HEK293 (cell line): ENCODE results near the gene LRRC74A.

Experiments used
- SETDB1 ChIP-seq: IDR thresholded peaks from one replicate; pipeline ENCODE4 v1.6.1; 2017; ENCODE audit warnings: mild to moderate bottlenecking, low read length, moderate library complexity, mixed read lengths; ENCODE audit not compliant: insufficient read length
- TF ChIP-seq, protein P1 (sequence below): fragments of 450-650 bp; formaldehyde crosslinking; IDR thresholded peaks from 2 replicates; pipeline ENCODE4 v1.5.1; 2016; ENCODE audit warnings: missing biosample characterization, missing genetic modification characterization
- TF ChIP-seq, protein P2 (sequence below): fragments of 450-650 bp; formaldehyde crosslinking; IDR thresholded peaks from 2 replicates; pipeline ENCODE4 v1.5.1; 2016; ENCODE audit warnings: missing biosample characterization, missing genetic modification characterization
- TF ChIP-seq, protein P3 (sequence below): fragments of 450-650 bp; formaldehyde crosslinking; IDR thresholded peaks from 2 replicates; pipeline ENCODE4 v1.5.1; 2016; ENCODE audit warnings: missing biosample characterization, missing genetic modification characterization

DNA sequence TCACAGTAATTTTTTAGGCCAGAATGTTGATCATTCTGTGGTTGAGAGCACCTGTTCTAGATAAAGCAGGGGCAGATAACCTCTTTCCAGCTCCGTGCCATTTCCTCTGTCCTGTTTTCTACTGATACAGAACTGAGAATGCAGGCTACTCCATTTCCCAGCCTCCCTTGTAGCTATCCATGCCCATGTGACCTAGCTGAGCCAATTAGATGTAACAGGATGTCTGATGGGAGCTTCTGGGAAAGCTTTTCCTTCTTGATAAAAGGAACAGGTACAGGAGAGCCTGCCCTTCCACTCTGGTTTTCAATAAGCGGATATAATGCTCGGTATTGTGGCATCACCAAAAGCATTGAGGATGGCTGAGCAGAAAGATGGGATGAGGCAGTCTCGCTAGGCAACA lies 54.2 kb downstream of the LRRC74A start:
- TF ChIP-seq, protein P1, sequence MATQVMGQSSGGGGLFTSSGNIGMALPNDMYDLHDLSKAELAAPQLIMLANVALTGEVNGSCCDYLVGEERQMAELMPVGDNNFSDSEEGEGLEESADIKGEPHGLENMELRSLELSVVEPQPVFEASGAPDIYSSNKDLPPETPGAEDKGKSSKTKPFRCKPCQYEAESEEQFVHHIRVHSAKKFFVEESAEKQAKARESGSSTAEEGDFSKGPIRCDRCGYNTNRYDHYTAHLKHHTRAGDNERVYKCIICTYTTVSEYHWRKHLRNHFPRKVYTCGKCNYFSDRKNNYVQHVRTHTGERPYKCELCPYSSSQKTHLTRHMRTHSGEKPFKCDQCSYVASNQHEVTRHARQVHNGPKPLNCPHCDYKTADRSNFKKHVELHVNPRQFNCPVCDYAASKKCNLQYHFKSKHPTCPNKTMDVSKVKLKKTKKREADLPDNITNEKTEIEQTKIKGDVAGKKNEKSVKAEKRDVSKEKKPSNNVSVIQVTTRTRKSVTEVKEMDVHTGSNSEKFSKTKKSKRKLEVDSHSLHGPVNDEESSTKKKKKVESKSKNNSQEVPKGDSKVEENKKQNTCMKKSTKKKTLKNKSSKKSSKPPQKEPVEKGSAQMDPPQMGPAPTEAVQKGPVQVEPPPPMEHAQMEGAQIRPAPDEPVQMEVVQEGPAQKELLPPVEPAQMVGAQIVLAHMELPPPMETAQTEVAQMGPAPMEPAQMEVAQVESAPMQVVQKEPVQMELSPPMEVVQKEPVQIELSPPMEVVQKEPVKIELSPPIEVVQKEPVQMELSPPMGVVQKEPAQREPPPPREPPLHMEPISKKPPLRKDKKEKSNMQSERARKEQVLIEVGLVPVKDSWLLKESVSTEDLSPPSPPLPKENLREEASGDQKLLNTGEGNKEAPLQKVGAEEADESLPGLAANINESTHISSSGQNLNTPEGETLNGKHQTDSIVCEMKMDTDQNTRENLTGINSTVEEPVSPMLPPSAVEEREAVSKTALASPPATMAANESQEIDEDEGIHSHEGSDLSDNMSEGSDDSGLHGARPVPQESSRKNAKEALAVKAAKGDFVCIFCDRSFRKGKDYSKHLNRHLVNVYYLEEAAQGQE = no peak
- TF ChIP-seq, protein P2, sequence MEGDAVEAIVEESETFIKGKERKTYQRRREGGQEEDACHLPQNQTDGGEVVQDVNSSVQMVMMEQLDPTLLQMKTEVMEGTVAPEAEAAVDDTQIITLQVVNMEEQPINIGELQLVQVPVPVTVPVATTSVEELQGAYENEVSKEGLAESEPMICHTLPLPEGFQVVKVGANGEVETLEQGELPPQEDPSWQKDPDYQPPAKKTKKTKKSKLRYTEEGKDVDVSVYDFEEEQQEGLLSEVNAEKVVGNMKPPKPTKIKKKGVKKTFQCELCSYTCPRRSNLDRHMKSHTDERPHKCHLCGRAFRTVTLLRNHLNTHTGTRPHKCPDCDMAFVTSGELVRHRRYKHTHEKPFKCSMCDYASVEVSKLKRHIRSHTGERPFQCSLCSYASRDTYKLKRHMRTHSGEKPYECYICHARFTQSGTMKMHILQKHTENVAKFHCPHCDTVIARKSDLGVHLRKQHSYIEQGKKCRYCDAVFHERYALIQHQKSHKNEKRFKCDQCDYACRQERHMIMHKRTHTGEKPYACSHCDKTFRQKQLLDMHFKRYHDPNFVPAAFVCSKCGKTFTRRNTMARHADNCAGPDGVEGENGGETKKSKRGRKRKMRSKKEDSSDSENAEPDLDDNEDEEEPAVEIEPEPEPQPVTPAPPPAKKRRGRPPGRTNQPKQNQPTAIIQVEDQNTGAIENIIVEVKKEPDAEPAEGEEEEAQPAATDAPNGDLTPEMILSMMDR (tag by site-specific recombination) = no peak
- no peak for TF ChIP-seq SETDB1
- TF ChIP-seq, protein P3, sequence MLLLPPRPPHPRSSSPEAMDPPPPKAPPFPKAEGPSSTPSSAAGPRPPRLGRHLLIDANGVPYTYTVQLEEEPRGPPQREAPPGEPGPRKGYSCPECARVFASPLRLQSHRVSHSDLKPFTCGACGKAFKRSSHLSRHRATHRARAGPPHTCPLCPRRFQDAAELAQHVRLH (tag by site-specific recombination) = no peak
